SK-MEL-5 (cell line): ENCODE results near the gene LAPTM4A. TPM values are rescaled to one million over a fixed set of nuclear protein-coding genes. Genes with fewer than 3 reads are reported as not detected.

ENCODE experiments used
- total RNA-seq: library from RNA; depleted of rRNA; stranded (reverse); fragments of >200 nt; shearing (Covaris generic); gene quantifications from 2 replicates; pipeline ENCODE4 v1.2.3, GENCODE V29; 2014; rRNA removed

The LAPTM4A gene
- total RNA-seq, 1 experiment from 2014 or later, result 105 TPM

Other genes with a start within 250 kb of the LAPTM4A start
- 10.8 and 12.2 TPM in 2 replicates for gene TTC32, start 149.6 kb downstream of the LAPTM4A start, total RNA-seq
- 19.5 and 20.1 TPM in 2 replicates for gene WDR35, start 61.5 kb downstream of the LAPTM4A start, total RNA-seq
- gene MATN3, start 39.0 kb downstream of the LAPTM4A start, total RNA-seq, result 0.34 TPM in 1 of 2 replicates, not detected in the other
- 24.0 and 26.5 TPM in 2 replicates for gene SDC1, start 173.5 kb upstream of the LAPTM4A start, total RNA-seq